Activated CD4-positive, alpha-beta T cell treated with anti-CD3 and anti-CD28 coated beads, Interleukin-2, amount 10 ng/mL, durations not matched to agents 24 days and 14 days (primary cell): ENCODE results near the gene OOSP2. TPM values are rescaled to one million over a fixed set of nuclear protein-coding genes. Genes with fewer than 3 reads are reported as not detected.

Experiments
- DNase-seq: peaks from one replicate; pipeline ENCODE4 v3.0.0; 2022
- H3K27ac Mint-ChIP-seq: one replicate; pipeline ENCODE4 v1.8.0; 2022; ENCODE audit warnings: mild to moderate bottlenecking, mixed read lengths
- H3K27me3 Mint-ChIP-seq: one replicate; pipeline ENCODE4 v1.8.0; 2022; ENCODE audit warnings: mixed read lengths
- H3K36me3 Mint-ChIP-seq: one replicate; pipeline ENCODE4 v1.8.0; 2022; ENCODE audit warnings: low read depth, mild to moderate bottlenecking, mixed read lengths
- H3K4me1 Mint-ChIP-seq: one replicate; pipeline ENCODE4 v1.8.0; 2021; ENCODE audit warnings: mixed read lengths
- H3K4me3 Mint-ChIP-seq: one replicate; pipeline ENCODE4 v1.8.0; 2022; ENCODE audit warnings: mild to moderate bottlenecking, moderate library complexity, mixed read lengths
- H3K9me3 Mint-ChIP-seq: one replicate; pipeline ENCODE4 v1.8.0; 2021; ENCODE audit warnings: mixed read lengths
- intact Hi-C: fragments of 100-400 bp; cut with micrococcal nuclease; formaldehyde crosslinking; loops from one replicate; pipeline ENCODE4 v1.15.1; 2023
- total RNA-seq: library from RNA; stranded (reverse); gene quantifications from 2 replicates; pipeline ENCODE4 v1.2.3, GENCODE V29; 2022

OOSP2 gene
- total RNA-seq, 1 donor from 2014 or later, result not detected

- Mint-ChIP-seq H3K9me3 (no peaks in the 10 kb centered on the region), H3K4me1 (no peaks in the 10 kb centered on the region), H3K36me3 (no peaks in the 10 kb centered on the region), H3K4me3 (no peak overlapping the region), H3K27ac (no peak overlapping the region), H3K27me3 (no peaks in the 10 kb centered on the region)
- no peak for DNase-seq
- intact Hi-C loops, result no loop called here
These were observed 57.0 kb downstream of the OOSP2 start for GRCh38 chr11:60097189-60097588.

Other genes with a start within 250 kb of the OOSP2 start
- 96.8 and 97.4 TPM in 2 replicates for gene MRPL16, start 229.6 kb upstream of the OOSP2 start, total RNA-seq
- gene CBLIF, start 194.9 kb upstream of the OOSP2 start, total RNA-seq, result not detected in 2 replicates
- not detected in 2 replicates for gene TCN1, start 173.9 kb upstream of the OOSP2 start, total RNA-seq
- not detected in 2 replicates for gene OOSP3, start 161.6 kb upstream of the OOSP2 start, total RNA-seq
- gene OOSP1, start 102.0 kb upstream of the OOSP2 start, total RNA-seq, result not detected in 2 replicates
- not detected in 2 replicates for gene OOSP4A, start 76.4 kb upstream of the OOSP2 start, total RNA-seq
- gene OOSP4B, start 23.2 kb upstream of the OOSP2 start, total RNA-seq, result not detected in 2 replicates
- gene MS4A3, start 16.3 kb downstream of the OOSP2 start, total RNA-seq, result not detected in 2 replicates
- gene MS4A2, start 48.3 kb downstream of the OOSP2 start, total RNA-seq, result not detected in 2 replicates
- gene MS4A6A, start 142.7 kb downstream of the OOSP2 start, total RNA-seq, result 0.28 TPM in 1 of 2 replicates, not detected in the other
- gene MS4A4E, start 202.7 kb downstream of the OOSP2 start, total RNA-seq, result 0.28 TPM in 1 of 2 replicates, not detected in the other
- not detected in 2 replicates for gene MS4A4A, start 240.3 kb downstream of the OOSP2 start, total RNA-seq